EH (cell line): ENCODE results near the gene DNAJC27.
A peak's percentile ranks its signal among the peaks of the same experiment; 100 is the strongest.

Experiments
- DNase-seq: peaks from one replicate; pipeline ENCODE4 v3.0.0-alpha.2; 2015; ENCODE audit warnings: low read depth

The DNAJC27 gene

DNA sequence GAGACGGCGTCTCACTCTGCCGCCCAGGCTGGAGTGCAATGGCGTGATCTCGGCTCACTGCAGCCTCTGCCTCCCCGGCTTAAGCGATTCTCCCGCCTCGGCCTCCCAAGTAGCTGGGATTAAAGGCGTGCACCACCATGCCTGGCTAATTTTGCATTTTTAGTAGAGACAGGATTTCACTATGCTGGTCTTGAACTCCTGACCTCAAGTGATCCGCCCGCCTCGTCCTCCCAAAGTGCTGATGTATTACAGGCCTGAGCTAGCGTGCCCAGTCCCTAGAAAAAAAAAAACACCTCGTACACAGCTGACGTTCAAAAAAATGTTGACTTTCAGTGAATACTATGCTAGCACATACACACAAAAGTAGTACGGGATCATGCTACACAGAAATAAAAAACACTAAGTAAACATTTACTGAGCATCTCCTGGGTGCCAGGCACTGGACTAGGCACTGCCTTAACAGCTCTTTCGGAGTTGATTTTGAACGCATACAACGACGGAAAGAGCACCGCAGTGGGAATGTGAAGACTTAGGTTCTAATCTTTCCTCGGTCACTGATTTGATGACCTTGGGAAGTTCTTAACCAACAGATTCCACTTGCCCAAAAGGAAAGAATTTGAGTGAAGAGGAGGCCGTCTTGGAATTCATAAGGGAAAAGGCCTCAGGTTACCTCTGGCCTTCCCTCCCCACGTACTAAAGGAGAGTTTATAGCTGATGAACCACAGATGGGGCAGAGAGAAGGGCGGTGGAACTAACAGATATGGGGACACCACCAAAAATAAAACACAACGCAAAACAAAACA, 1.1 kb downstream of the DNAJC27 start:
- DNase-seq: peak; percentile 63

DNA sequence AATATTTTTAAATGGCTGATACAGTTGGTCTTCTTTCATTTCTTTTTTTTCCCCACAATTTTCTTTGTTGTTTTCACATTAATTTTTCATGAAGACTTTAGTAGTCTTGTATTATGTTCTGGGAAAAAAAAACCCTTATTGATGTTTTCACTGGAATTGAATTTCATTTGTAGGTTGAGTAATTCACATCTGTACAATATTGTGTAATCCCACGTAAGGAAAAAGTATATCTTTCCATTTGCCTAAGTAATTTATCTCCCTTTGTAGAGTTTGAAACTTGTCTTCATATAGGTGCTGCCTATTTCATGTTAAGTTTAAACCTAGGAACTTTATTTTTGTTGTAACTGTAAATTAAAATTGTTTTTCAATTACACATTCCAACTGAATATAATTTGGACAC, 2.0 kb downstream of the DNAJC27 start:
- DNase-seq: no peak

DNA sequence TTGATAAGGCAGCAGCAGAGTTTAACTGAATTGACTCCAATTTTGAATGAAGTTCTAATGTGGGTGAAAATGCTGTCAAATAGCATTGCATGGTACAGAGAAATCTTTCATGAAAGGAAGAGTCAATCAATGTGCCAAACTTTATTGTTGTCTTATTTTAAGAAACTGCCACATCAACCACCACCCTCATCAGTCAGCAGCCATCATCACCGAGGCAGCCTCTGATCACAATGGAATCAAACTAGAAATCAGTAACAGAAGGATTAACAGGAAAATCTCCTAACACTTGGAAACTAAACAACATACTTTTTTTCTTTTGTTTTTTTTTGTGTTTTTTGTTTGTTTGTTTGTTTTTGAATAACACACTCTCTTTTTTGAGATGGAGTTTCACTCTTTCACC, 9.9 kb downstream of the DNAJC27 start:
- no peak for DNase-seq

DNA sequence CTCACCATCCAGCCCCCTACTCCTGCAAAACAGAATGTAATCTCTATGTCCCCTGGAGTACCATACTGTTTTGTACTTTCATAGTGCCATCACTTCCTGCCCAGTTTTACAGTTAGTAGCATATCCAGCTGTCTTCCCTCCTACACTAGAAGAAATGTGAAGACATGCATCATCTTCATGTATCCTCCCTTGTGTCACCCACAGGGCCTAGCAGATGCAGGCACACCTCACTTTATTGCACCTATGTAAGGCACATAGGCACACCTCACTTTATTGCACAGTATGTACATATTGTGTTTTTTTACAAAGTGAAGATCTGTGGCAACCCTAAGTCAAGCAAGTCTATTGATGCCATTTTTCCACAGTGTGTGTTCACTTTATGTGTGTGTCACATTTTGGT, 12.0 kb downstream of the DNAJC27 start:
- DNase-seq: no peak

DNA sequence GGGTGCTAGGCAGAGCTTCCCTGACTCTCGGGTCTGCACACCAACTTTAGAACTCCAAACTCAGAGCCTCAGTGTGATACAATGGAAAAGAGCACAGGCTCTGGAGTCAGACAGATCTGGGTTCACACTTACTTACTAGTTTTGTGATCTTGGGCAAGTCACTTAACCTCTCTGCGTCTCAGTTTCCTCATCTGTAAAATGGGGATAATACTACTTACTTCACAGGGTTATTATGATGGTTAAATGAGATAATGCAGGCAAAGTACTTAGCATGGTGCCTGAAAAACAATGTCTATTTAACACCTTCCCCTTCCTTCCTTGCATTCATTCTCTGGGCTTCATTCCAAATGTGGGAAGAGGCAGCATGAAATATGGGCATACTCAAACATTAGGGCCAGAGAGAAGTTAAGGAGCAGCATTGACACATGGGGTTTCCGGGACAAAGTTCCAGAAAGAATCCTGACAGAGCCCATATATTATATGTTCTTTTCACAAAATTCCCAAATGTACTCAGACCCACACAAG, 13.3 kb downstream of the DNAJC27 start:
- no peak for DNase-seq

DNA sequence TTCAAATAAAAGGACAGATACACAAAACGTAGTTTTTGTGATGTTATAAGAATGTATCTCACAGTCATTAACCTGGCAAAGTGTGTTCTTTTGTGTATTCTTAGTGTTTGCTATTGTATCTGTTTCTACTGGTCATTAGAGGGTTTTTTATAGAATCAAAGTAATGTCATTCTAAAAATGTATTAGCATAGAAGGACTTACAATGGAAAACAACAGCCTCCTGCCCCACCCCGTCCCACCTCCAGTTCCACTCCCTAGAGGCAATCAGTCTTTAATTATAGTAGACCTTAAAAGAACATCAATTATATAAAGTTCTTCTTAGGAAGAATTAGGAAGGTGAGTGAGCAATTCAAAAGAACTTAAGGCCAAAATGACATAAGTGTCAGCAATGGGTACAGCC, 13.8 kb downstream of the DNAJC27 start:
- no peak for DNase-seq

DNA sequence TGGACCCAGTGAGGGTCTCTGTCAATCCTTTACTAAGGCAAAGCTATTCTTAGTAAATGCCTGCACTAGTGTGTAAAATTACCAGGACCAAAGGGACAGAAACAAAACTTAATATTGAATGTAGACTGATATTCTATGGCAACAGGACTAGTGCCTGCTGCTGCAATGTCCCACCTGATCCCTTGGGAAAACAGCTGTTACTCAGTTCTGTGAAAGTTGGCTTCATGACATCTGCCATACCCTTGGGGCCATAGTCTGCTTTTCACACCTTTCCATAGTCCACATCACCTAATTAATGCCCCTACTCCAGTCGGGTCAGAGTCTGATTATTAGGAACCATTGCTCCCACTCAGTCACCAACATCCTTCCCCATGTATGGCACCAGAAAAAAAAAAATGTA, 14.5 kb downstream of the DNAJC27 start:
- no peak for DNase-seq

DNA sequence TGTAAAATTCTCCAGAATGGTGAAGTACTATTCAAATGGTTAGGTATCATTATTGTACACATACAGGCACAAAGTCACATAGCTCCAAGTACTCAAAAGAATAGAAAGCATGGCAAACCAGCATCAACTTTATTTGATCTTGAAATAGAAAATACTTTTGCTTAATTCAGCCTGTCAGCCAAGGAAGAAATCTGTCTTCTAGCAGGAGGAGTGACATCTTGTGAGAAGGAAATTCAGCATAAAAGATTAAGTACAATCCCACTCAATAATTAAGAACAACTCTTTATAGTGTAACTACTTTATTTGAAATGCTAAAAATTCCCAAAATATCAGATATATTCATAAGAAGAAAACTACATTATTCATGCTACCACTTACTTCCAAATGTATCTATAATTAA, 15.8 kb downstream of the DNAJC27 start:
- DNase-seq: no peak

DNA sequence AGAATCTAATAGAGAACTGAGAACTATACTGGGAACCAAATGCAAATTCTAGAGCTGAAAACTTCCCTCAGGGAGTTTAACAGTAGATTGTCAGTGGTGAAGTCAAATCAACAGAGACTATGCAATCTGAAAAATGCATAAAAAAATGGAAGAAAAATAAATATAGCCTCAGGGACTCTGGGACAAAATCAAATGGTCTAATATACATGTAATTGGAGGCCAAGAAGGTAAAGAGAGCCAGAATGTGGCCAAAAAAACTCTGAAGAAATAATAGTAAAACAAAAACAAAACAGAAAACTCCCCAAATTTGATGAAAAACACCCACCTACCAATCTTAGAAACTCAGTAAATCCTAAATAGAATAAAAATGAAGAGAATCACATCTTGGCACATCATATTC, 16.5 kb downstream of the DNAJC27 start:
- DNase-seq: no peak

DNA sequence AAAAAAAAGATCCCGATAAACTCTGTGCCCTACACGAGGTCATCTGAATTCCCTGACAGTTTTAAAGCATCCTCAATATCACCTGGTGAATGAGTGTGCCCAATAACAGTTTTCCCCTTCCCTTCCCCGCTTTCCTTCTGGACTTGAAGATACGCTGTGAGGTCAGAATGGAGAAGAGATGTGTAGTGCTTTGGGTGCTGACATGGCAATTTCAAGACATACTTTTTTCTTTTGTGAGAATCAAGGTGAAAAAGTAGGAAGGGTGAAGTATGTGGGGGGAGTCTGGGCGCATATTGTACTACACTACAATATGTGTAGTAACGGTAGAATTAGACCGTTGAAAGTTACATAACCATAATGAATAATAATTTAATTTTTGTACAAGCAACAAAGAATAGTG, 21.7 kb downstream of the DNAJC27 start:
- DNase-seq: no peak

DNA sequence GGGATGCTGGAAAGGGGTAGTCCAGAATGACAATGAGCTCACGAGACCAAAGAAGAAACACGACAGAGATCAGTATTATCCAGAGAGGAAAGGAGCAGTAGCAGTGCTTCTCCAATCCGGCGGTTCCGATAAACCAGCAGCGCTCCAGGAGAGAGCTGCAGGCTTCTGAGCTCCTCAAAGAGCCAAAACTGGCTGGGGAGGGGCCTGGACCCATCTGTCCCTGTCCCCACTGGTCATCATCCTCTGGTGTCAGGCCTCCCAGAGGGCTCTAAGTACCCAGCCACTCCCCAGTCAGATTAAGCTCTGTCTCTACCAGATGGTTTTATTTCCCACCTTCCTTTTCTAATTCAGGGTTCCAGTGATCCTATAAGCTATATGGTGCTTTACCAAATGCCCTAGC, 23.2 kb downstream of the DNAJC27 start:
- DNase-seq: no peak

DNA sequence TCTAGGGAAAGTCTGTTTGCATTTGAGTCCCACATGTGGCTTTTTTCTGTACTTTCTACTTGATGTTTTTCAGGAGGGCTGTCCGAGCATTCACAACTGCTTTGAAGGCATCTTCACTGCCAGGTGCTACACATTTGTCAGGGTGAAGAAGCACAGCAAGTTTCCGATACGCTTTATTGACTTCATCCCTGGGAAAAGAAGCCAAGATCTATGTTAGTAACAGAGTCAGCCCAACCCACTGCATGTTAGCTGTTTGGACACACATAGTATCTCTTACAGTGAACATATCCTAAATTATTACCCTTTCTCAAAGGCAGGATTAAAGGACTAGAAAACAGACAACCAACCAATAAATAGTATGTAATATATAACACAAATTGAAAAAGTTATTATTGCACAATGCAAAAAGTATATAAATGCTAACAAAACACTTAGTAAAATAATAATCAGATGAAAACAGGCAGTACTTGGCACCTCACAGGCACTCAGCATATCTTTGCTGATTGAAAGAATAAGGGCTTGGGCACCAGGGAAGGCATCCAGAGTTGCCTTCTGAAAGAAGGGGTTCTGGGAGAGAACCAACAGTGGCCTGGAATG, 24.1 kb downstream of the DNAJC27 start:
- no peak for DNase-seq

DNA sequence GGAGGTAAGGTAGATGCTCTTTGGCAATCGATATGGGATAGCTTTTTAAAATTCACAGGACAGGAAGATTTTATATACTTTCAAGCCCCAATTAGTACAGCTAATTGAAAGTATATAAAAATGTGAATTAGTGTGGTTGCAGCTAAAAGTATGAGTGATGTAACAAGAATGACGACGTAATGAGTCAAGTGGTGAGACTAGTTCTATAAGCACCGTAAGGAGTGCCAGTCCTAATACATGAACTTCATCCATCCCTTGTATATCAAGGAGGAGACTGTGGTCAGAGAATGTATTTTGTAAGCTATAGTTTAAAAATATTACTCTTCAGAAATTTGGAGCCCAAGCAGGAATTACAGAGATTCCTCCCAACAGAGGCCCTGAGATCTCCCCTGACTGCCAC, 25.8 kb downstream of the DNAJC27 start:
- DNase-seq: peak; percentile 44

DNA sequence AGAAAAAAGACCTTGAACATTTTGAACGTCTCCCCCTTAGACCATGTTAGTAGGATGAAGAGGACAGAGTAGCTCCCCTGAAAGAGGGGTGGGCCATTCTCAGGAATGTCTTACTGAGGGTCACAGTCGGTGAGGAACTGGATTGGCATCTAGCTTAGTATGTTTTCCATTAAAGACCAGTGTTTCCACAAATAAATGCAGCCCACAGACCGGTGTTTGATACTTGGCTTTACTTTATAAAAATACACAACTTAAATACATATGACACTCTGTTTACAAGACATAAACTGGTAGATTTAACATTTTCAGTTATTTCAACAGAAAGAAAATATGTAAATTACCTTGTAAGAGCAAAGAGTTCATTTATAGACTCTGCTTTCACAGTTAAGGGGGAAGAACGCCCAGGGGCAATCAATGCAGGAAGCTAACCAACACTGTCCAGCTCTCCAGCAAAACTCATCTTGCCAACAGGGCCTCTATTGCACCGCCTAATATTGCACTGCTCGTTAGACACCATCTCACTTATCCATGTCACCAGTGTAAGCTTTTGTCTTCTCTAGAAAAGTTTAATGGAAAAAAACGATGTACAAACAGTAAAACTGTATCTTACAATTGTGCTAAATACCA, 28.2 kb downstream of the DNAJC27 start:
- DNase-seq: peak; percentile 23

DNA sequence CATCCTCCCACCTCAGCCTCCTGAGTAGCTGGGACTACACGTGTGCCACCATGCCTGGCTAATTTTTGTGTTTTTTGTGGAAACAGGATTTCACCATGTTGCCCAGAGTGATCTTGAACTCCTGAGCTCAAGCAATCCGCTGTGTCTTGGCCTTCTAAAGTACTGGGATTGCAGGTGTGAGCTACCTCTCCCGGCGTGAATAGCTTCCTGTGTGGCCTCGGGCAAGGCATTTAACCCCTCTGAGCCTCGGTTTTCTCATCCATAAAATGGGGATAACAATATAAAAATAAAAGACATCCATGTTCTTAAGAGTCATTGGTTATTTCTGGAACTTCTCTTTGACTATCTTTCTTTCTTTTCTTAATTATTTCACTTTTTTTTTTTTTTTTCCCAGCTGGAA, 32.4 kb downstream of the DNAJC27 start:
- no peak for DNase-seq

DNA sequence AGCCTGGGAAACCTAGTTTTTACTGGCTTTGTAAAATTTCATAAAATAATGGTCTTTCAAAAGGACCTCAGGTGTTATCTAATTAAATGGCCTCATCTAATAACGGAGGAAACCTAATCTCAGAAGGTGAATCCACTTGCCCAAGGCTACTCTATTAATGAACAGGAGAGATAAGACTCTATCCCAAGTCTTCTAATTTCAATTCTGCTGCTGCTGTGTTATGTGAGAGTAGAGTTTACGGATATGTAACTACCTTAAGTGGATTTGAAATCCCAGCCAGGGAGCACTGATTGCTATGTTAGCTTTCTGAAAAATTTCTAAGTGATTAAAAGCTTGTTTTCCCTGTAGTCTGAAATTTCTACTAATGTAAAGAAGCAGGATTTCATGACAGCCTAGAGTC, 34.5 kb downstream of the DNAJC27 start:
- no peak for DNase-seq

DNA sequence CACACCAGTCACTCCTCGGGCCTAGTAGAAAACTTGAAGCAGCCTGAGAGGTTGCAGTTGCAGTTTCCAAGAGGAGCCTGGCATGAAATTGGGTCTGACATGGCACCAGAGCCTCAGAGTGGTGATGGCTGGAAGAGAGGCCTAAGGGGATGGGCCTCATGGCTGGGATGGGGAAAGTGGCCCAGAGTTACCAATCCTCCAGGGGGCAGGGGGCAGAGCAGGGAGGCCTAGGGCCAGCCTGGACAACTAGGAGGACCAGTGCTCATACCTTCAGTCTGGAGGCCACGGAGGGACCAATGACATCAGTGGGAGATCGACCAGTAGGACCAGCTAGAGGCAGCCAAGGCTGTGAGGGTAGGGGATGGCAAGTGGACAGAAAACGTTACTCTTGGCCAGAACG, 36.6 kb downstream of the DNAJC27 start:
- no peak for DNase-seq

DNA sequence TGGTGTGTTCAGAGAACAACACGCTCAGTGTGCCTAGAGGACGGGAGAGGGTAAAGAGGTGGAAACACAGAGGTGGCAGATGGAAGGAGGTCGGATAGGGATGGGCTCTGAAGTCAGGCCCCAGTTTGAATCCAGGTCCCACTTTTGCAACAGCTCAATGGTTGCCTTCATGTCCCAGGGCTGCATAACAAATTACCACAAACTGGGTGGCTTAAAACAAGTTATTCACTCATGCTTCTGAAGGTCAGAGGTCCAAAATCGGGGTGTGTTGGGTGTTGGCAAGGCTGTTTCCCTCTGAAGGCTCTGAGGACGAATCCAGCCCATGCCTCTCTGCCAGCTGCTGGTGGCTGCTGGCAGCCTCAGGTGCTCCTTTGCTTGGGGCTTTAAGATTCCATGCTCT, 39.0 kb downstream of the DNAJC27 start:
- no peak for DNase-seq

DNA sequence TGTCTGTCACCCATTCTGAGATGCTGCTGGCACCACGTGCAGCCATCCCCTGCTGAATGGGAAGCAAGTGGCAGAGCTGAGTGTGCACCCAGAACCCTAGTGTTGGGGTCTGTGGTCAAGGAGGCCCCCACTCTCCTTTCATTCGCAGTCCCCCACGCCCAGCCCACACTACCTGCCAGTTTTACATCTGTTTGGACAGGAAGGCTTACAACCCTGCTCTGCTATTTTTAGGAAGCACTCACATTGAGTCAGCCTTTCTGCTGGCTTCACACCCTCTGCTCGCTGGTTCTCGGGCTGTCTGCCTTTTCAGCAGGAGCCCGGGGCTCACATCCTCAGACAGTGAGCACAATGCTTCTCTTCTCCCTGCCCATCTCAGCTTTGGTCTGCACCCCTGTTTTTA, 41.0 kb downstream of the DNAJC27 start:
- peak; percentile 44 for DNase-seq

DNA sequence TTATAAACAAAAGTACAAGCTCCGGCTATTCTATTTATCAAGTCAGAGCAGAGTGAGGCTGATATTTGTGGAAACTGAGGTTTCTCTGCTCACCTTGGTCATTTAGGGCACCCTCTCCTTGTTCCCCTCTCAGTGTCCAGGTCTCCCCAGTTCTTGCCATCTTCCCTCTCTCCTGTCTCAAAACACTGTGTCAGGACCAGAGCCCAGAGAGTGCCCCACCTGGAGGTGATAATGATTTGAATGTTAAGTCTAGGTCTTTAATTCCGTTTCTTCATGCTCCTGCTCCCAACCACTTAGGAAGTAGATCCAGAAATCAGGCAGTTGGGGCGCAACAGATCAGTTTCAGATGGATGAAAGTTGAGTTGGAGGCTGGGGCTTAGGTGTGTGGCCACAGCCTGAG, 42.5 kb downstream of the DNAJC27 start:
- no peak for DNase-seq

DNA sequence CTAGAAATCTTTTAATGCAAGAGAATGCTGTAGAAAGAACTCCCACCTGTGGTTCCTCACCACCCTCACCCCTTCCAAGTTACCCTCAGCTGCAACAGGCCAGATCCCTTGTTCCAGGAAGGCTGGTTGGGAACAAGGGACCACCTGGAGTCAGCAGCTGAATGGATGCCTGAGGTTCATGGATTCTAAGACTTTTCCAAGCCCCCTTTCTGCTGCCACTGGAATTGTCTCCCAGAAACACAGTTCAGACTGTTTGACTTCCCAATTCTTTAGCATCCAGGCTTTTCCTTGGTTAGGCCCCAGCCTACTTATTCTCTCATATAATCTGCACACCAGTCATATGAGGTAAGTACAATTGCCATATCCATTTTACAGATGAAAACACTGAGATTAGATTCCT, 43.7 kb downstream of the DNAJC27 start:
- DNase-seq: no peak

DNA sequence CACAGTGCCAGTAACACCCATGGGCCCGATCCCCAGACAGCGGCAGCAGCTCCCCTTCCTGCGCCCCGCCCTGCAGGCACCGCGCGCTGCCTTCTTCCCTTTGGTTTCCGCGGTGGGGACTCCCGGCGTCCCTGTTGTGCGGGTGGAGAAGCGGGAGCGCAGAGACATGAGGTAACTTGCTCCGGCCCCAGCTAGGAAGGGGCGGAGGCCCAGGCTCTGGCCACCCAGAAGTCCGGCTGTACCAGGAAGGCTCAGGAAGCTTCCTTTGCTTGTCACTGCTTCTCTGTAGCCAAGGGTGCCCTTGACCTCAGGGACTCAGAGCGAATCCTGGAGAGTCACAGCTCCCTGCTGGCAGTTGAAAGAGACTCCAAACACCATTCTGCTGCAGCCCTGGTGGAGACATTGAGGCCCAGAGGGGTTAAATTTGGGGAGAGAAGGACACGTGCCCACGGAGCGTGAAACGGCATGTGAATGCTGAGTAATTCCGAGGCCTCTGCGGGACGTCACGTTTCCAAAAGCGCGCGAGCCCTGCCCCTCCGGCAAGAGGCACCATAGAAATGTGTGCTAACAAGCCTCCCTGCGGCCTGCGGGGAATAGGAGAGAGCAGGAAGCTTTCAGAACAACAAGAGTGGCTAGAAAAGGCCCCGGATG, 45.0 kb downstream of the DNAJC27 start:
- peak; percentile 50 for DNase-seq

DNA sequence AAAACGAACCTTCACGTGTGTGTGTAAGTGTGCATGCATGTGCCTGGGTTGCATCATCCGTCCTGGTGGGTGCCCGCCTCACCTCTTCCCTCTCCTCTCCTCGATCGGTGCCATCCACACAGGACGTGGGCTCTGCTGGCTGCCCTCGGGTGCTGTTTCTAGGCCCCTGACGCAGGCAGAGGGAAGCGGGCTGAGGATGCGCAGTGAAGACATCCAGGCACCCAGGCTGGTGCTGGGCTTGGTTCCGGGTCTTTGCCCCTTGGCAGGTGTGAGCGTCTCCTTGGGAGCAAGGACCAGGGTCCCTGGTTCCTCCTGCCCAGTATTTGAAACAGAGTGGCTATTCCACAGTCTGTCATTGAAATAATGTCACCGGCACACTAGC, 45.5 kb downstream of the DNAJC27 start:
- DNase-seq: no peak
